Right lobe of liver (tissue), 4 donors: ENCODE data around the gene CDX4.

Experiments
- CTCF ChIP-seq, 4 donors: fragments of 200-600 bp in 3 of 4; fragments of 450-650 bp in 1 of 4; IDR thresholded peaks; one replicate each; pipeline versions ENCODE4 v1.5.1 to v1.8.0; 2016 to 2022; ENCODE audit warnings: antibody characterized with exemption in 4 of 4, mild to moderate bottlenecking in 2 of 4
- POLR2A ChIP-seq: fragments of 450-650 bp; IDR thresholded peaks from one replicate; pipeline ENCODE4 v1.6.1; 2017; ENCODE audit warnings: antibody characterized with exemption, mild to moderate bottlenecking
- donor health status: DM: no; HTN: no; CAD: no.
- donor health status: DM: no; HTN: no; CAD: no.
- donor health status: DM: no; HTN: yes; CAD: no.

DNA sequence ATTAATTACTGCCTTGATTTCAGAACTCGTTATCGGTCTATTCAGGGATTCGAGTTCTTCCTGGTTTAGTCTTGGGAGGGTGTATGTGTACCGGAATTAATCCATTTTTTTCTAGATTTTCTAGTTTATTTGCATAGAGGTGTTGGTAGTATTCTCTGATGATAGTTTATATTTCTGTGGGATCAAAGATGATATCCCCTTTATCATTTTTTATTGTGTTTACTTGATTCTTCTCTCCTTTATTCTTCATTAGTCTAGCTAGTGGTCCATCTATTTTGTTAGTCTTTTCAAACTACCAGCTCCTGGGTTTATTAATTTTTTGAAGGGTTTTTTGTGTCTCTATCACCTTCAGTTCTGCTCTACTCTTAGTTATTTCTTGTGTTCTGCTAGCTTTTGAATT is 32.1 kb downstream of the CDX4 start:
- TF ChIP-seq POLR2A (no peak), CTCF (IDR thresholded peaks at IDR 0.05) (no peak)
